Stimulated activated naive CD4-positive, alpha-beta T cell (primary cell): Measurements from ENCODE around the gene NT5DC3.
"Not testable (repeated sequence)": the region's sequence is repeated elsewhere in the genome, so short reads cannot be mapped to it uniquely, and the experiment has no call there.

Source experiments
- DNase-seq, 6 experiments: peaks; one replicate each; lab custom pipeline; 2025; lab: John Stamatoyannopoulos, UW

Gene NT5DC3

GRCh38 chr12:103832048-103832997 is 8.7 kb downstream of the NT5DC3 start:
- no peak for DNase-seq

DNA sequence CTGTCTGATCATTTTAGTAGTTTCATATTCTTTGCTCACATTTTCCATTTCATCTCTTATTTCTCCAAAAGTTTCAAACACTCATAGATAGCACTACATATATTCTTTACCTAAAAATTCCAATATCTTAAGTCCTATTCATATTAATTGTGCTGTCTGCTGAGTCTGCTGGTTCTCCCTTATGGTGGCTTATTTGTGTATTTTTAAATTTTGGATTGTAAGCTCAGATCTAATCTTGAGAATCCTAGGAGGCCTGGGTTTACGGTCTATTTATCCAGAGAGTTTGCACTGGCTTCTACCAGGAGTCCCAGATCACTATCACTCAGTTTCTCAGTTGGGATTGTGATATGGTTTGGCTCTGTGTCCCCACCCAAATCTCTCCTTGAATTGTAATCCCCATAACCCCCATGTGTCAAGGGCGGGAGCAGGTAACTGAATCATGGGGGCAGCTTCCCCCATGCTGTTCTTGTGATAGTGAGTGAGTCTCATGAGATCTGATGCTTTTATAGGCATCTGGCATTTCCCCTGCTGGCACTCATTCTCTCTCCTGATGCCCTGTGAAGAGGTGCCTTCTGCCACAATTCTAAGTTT is 10.2 kb downstream of the NT5DC3 start:
- DNase-seq, result no peak

DNA sequence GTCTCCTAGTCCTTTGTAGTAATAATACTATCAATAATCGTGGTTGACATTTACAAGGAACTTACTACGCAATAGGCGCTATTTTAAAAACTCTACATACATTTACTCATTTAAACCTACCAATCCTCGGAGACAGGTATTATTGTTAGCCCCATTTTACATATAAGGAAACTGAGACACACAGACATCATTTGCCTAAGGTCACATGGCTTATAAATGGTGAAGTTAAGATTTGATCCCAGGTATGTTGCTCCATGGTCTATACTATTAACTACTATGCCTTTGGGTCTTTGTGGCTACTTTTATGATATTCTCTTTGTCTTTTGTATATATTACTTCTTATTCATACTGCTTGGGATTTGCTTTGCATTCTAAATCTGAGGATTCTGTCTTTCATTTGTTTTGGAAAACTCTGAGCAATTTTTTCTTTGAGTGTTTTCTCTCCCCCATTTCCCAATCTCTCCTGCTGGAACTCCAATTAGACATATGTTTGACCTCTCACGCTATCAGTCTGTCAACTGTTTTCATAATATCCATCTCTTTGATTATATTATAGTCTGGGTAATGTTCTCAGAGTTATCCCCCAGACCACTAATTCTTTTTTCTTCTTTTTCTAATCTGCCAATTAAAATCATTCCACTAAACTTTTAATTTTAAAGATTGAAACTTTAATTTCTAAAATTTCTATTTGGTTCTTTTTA is 10.9 kb downstream of the NT5DC3 start:
- DNase-seq, result no peak

GRCh38 chr12:103829092-103829491 is 11.9 kb downstream of the NT5DC3 start:
- DNase-seq, result no peak

- no peak for DNase-seq
Observed at GRCh38 chr12:103827911-103828391, 13.1 kb downstream of the NT5DC3 start.

GRCh38 chr12:103824845-103825244 is 16.2 kb downstream of the NT5DC3 start:
- no peak for DNase-seq

DNA sequence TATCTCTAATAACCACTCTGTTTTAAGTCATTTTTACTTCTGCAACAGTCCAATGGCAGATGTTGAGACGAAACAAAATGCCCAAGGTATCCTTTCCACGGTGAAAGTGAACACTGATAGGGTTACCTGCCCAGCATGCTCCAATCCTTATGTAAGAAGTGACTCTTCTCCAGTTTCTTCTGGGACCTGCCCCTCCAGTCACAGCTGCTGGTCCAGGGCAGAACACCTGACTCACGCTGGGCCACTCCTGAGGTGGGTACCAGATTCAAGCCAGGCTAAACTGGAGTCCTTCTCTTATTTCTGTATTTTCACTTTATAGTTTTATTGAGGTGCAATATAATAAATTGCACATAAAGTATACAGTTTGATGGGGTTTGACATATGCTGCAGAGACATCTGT is 16.7 kb downstream of the NT5DC3 start:
- no peak for DNase-seq

- DNase-seq, result no peak
Observed at GRCh38 chr12:103823871-103824270, 17.2 kb downstream of the NT5DC3 start.

DNA sequence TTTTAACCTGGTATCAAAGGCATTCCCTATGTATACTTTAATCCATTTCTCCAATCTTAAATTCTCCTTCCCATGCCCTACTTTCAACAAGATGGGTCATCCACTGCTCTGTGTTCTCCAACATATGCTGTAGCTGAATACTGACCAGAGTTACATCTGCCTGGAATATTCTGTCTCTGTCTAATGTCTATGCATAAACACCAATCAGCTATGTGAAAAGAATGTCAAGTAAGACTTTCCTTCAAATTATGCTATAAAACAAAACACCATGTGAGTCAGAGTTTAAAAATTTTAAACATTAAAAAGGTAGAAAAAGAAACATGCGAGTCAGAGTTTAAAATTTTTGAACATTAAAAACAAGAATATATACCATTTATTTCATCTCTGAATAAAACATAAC is 19.3 kb downstream of the NT5DC3 start:
- no peak for DNase-seq

- no peak for DNase-seq
Observed at GRCh38 chr12:103820881-103821489, 20.0 kb downstream of the NT5DC3 start.

DNA sequence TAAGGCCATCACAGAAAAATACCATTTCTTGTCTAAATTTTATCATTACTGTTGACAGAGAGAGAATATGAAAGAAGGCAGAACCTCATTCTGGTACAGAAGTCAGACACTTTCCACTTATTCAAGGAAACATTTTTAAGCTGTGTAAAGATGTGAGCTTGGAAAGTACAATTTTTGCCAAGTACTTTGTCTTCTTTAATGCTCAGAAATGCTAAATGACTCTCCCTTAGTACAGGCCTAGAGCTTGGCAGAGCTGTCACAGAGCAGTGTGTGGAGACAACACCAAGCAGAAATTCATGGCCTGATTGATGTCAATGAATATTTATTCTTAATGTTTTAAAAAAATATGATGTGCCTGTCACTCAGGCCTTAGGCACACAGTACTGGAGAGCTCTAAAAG is 20.7 kb downstream of the NT5DC3 start:
- DNase-seq, result no peak

GRCh38 chr12:103819892-103820291 is 21.1 kb downstream of the NT5DC3 start:
- DNase-seq, result no peak

GRCh38 chr12:103819312-103819711 is 21.7 kb downstream of the NT5DC3 start:
- DNase-seq, result no peak

GRCh38 chr12:103817791-103818190 is 23.2 kb downstream of the NT5DC3 start:
- no peak for DNase-seq

DNA sequence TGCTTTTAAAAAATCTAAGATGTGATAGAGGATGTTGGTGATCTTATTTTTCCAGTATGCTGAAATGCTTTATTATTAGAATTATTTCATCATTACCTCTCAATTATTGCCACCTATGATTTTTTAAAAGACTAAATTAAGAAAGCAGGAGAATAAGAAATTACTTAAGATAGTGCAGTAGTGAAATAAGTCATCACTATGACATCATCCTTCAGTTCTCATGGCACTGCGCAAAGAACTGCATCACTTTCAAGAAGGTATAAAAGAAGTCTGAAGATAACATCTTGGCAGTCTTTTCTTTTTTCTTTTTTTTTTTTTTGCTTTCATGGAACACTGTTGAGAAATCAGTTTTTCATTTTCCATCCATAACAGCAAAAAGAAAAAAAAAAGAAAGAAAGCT is 24.4 kb downstream of the NT5DC3 start:
- DNase-seq, result no peak

DNA sequence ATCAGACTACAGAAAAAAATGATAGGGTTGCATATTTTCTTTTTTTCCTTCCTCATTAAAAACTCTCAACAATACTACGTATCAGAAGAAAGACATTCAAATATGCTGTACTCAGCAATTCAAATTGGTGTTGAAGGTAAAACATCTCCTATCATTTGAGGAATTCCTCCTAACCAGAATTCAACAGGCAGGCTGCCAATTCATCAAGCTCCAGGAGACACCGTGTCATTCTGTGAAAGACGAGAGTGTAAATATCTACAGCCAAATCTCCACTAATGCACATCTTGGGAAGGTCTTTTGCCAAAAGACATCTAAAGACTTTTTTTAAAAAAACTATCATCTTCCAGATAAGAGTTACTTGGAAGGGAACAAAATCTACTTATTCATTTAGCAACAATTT is 26.6 kb downstream of the NT5DC3 start:
- DNase-seq, result no peak

- no peak for DNase-seq
Observed at GRCh38 chr12:103813949-103814348, 27.1 kb downstream of the NT5DC3 start.

DNA sequence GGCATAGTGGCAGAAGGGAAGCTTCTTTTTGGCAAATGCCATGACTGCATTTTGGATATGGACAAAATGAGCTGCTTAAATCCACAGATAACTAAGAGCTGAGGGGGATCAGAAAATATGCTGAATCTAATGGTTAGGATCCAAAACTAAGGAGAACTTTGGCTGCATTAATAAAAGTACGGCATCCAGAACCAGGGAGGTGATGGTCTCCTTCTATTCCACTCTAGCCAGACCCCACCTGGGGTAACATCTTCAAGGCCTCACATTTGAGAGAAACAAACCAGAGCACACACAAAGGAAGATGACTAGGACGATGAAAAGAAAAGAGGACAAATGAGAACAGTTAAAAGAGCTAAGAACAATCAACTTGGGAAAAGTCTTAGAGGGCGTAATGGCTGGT is 27.6 kb downstream of the NT5DC3 start:
- DNase-seq, result no peak

DNA sequence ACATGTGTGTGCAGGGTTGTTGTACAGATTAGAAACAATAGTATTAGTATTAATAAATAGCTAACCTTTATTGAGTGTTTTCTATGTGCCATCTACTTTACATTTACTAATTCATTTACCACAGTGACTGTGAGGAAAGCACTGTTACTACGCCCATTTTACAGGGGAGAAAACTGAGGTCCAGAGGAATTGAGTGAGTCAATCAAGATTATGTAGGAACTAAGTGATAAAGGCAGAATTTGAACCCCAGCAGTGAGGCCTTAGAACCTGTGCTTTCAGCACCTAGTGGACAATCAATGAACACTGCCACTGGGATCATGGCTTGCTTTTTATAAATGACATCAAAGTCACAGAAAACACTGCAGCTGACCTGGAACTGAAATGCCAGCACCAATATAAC is 28.2 kb downstream of the NT5DC3 start:
- DNase-seq, result no peak

GRCh38 chr12:103811791-103812190 is 29.2 kb downstream of the NT5DC3 start:
- no peak for DNase-seq

DNA sequence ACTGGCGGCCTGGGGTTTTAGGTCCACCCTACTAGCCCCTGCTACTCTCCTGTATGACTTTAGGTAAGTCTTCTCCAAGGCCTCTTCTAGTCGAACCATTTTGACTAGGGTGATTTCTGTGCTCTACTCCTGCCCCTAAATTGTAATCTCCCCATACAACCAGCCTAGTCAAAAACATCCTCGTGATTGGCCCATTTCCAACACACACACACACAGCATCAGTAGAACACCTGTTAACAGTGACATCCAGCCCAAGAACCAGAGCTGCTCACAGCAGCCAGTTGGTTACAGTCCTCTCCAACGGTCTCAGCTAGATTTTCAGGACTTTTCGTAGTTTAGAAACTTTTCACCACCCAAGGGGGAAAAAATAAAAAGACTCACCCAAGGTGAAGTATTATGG is 30.9 kb downstream of the NT5DC3 start:
- DNase-seq, result no peak

DNA sequence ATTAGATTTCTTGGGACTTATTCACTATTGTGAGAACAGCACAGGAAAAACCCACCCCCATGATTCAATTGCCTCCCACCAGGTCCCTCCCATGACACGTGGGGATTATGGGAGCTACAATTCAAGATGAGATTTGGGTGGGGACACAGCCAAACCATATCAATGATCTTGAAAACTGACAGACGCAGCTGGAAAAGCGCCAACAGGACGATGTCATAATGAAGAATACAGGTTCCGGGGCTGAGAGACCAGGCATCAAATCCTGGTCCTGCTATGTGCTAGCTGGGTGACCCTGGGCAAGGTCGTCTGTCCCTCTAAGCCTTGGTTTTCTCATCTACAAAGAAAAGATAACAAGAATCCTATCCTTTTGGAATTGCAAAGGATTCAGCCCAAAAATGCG is 31.4 kb downstream of the NT5DC3 start:
- not testable (repeated sequence) for DNase-seq
